Thymus (tissue), 11 donors: ENCODE results near the gene AP2A1. TPM values are rescaled to one million over a fixed set of nuclear protein-coding genes. Genes with fewer than 3 reads are reported as not detected.
"Not testable (repeated sequence)": the region's sequence is repeated elsewhere in the genome, so short reads cannot be mapped to it uniquely, and the experiment has no call there.

Experiments
- DNase-seq, 9 donors: peaks; one replicate each; pipeline ENCODE4 v3.0.0-alpha.2; 2013; ENCODE audit warnings: low spot score in 9 of 9, low read depth in 6 of 9, missing footprints in 1 of 9
- H3K27ac ChIP-seq, 2 donors: one replicate each; pipeline ENCODE4 v1.5.1; 2013; ENCODE audit warnings: control low read depth in 1 of 2, low read depth in 1 of 2, low read length in 1 of 2, mild to moderate bottlenecking in 1 of 2, moderate library complexity in 1 of 2
- H3K27me3 ChIP-seq, 2 donors: one replicate each; pipeline ENCODE4 v1.5.1; 2013; ENCODE audit warnings: low read length in 1 of 2; ENCODE audit not compliant: control insufficient read depth in 2 of 2, insufficient read depth in 1 of 2
- H3K36me3 ChIP-seq, 2 donors: one replicate each; pipeline ENCODE4 v1.5.1; 2013; ENCODE audit warnings: low read length in 1 of 2, mild to moderate bottlenecking in 1 of 2, moderate library complexity in 1 of 2; ENCODE audit not compliant: control insufficient read depth in 2 of 2, insufficient read depth in 2 of 2
- H3K4me1 ChIP-seq, 2 donors: one replicate each; pipeline ENCODE4 v1.5.1; 2013; ENCODE audit warnings: low read length in 2 of 2; ENCODE audit not compliant: control insufficient read depth in 2 of 2, insufficient read depth in 2 of 2
- H3K4me3 ChIP-seq, 2 donors: one replicate each; pipeline ENCODE4 v1.5.1; 2013; ENCODE audit warnings: low read length in 2 of 2, control low read depth in 1 of 2, mild to moderate bottlenecking in 1 of 2
- H3K9me3 ChIP-seq, 2 donors: one replicate each; pipeline ENCODE4 v1.5.1; 2013; ENCODE audit warnings: low read length in 1 of 2, mild to moderate bottlenecking in 1 of 2; ENCODE audit not compliant: control insufficient read depth in 2 of 2, insufficient read depth in 1 of 2
- WGBS: extraction: QIAGEN DNeasy Blood & Tissue Kit; methylation state at CpG from one replicate; pipeline ENCODE4 v1.1.7; 2013; 5-methylcytosine and 5-hydroxymethylcytosine counted together
- polyA plus RNA-seq: library from polyadenylated mRNA; stranded (reverse); fragments of 200-250 nt; gene quantifications from one replicate; pipeline ENCODE4 v1.2.3, GENCODE V29; 2013
- total RNA-seq: library from RNA; stranded (reverse); fragments of 120-200 nt; gene quantifications from one replicate; pipeline ENCODE4 v1.2.4, GENCODE V29; 2013
- donor health status: healthy.

The AP2A1 gene
- total and polyA plus RNA-seq, 2 donors = 16.5 to 26.5 TPM

DNA sequence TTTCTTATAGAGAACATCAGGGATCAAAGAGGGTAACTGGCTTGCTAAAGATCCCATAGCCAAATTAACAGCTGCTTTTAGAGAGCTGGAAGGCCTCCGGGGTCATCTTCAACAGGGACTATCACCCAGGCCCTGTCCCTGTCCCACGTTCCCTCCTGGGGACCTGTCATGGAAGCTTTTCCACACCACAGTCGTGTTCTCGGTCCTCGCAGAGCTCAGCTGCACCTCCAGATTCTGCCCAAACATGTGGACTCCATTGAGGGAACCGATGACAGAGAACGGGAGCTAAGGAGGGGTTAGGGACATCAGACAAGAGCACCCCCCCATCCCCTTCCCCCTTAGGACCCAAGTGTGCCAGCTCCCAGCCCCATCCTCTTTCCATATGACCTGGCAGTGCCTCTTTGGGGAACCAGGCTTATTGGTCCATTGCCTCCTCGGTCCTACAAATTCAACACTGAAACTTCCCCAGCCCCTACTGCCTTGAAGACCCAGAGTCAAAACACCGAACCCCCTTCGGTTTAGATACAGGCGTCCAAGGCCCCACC, 45.7 kb downstream of the AP2A1 start:
- H3K9me3 ChIP-seq = no peaks in the 10 kb centered on the region
- DNase-seq = no peak
- peaks cover 10 to 45% of the 10 kb centered on the region in 2 donors for H3K4me1 ChIP-seq
- H3K4me3 ChIP-seq = peak overlapping the region; percentile 77 to 88
- peaks cover 3 to 4% of the 10 kb centered on the region in 2 donors for H3K36me3 ChIP-seq
- H3K27me3 ChIP-seq = peaks cover 0 to 8% of the 10 kb centered on the region in 2 donors
- WGBS = 54% methylated on average over 11 of the region's 11 CpGs
- H3K27ac ChIP-seq = peak overlapping the region; percentile 86 to 96

DNA sequence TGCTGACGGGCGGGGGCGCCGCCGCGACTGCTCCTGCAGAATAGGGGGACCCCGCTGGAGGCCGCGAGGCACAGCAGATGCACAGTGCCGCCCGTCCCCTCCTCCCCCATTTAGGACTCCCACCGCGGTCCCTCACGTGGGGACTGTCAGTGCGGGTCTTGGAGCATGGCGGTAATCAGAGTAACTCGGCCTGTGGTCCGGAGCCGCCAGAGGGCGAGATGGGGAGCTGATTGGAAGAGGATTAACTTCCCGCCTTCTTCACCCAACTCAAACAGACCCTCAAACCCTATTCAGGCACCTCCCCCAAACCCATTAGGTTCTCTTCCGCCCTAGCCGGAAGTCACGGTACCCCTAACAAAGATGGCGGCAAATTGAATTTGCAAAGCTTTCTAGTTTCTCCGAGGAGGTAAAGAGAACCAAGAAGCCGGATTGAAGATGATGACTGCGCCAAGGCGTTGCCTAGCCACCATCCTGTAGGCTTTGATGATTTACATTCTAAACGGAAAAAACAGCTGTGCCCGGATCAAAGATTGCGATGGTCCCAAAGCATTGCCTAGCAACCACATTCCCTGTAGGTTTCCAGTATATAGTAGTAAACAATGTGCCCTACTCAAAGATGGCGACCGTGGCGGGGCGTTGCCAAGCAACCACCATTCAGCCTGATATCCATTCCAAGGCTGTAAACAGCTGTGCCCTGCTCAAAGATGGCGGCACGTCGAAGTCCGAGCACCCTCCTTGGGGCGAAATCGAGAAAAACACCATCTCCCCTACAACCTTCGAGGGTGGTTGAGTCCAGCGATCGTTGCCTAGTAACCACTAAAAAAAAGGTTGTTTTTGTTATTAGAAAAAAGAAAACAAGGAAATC, 46.4 kb downstream of the AP2A1 start, which contains the start of gene FUZ:
Gene FUZ (minus strand): TSS at position 296 of the 865 bp plus-strand sequence. CDS start 186 bp downstream, at position 110.
- under 1% methylated on average over 45 of the region's 45 CpGs for WGBS
- peak; percentile 90 to 98 (median 95) for DNase-seq
- Histone ChIP-seq H3K27ac (peak within 1 kb of the TSS; percentile 86 to 96), H3K4me1 (peaks cover 10 to 40% of the 10 kb centered on the region in 2 donors), H3K9me3 (no peaks in the 10 kb centered on the region), H3K36me3 (peaks cover 0 to under 1% of the 10 kb centered on the region in 2 donors), H3K4me3 (peak within 1 kb of the TSS; percentile 77 to 88), H3K27me3 (peaks cover 0 to 8% of the 10 kb centered on the region in 2 donors)

GRCh38 chr19:49814010-49814409, 47.2 kb downstream of the AP2A1 start:
- 97% methylated on average over 1 of the region's 1 CpG for WGBS
- Histone ChIP-seq H3K27ac (peak overlapping the region in 1 of 2 donors; percentile 96), H3K4me1 (peaks cover 14 to 37% of the 10 kb centered on the region in 2 donors)

DNA sequence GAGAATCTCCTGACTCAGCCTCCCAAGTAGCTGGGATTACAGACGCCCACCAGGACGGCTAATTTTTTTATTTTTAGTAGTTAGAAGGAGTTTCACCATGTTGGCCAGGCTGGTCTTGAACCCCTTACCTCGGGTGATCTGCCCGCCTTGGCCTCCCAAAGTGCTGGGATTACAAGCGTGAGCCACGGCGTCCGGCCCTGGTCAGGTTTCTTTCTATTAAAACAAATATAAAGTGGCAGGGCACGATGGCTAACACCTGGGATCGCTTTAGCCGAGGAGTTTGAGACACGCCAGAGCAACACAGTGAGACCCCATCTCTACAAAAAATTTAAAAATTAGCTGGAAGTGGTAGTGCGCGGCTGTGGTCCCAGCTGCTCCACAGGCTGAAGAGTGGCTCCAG, 49.8 kb downstream of the AP2A1 start:
- Histone ChIP-seq H3K36me3 (peaks cover 4 to 10% of the 10 kb centered on the region in 2 donors), H3K9me3 (no peaks in the 10 kb centered on the region), H3K4me1 (peaks cover 20 to 34% of the 10 kb centered on the region in 2 donors), H3K27ac (peak overlapping the region; percentile 58 to 94), H3K27me3 (no peaks in the 10 kb centered on the region), H3K4me3 (no peak overlapping the region)
- DNase-seq = no peak
- 94% methylated on average over 14 of the region's 14 CpGs for WGBS

More at GRCh38 chr19:49814010-49814409, 47.2 kb downstream of the AP2A1 start:
- DNase-seq = no peak
- no peak overlapping the region for H3K4me3 ChIP-seq
- no peaks in the 10 kb centered on the region for H3K36me3 ChIP-seq
- H3K9me3 ChIP-seq = no peaks in the 10 kb centered on the region
- peaks cover 0 to 5% of the 10 kb centered on the region in 2 donors for H3K27me3 ChIP-seq

DNA sequence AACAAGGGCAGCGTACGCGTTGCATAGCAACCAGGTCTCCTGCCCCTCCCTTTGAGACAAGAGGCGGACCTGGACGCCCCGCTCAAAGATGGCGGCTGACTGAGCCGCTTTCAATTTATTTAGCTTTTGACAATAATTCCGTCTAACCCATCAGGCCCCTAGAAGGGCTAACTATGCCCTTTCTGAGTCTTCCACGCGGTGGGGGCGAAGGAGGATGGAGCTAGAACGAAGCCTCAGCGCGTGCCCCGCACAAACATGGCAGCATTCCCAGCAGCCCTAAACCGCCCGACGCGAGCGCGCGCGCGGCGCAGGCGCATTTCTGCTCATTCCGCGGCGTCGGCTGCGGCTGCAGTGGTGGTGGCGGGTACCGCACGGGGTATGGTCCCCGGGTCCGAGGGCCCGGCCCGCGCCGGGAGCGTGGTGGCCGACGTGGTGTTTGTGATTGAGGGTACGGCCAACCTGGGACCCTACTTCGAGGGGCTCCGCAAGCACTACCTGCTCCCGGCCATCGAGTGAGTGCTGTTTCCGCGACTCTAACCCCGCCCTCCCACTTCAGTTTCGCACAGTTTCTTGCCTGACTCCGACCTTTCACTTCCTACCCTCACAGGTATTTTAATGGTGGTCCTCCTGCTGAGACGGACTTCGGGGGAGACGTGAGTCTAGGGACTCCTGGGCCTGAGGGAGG, 51.3 kb downstream of the AP2A1 start, which contains the start of gene MED25:
Gene MED25 (plus strand): TSS at position 326 of the 685 bp plus-strand sequence. CDS start 53 bp downstream, at position 379.
- Histone ChIP-seq H3K36me3 (peaks cover 5 to 15% of the 10 kb centered on the region in 2 donors), H3K4me1 (peaks cover 16 to 26% of the 10 kb centered on the region in 2 donors), H3K27ac (peak within 1 kb of the TSS; percentile 94 to 97), H3K27me3 (no peaks in the 10 kb centered on the region), H3K9me3 (no peaks in the 10 kb centered on the region), H3K4me3 (peak within 1 kb of the TSS; percentile 87 to 92)
- peak; percentile 80 to 95 (median 88) for DNase-seq
- under 1% methylated on average over 57 of the region's 57 CpGs for WGBS

DNA sequence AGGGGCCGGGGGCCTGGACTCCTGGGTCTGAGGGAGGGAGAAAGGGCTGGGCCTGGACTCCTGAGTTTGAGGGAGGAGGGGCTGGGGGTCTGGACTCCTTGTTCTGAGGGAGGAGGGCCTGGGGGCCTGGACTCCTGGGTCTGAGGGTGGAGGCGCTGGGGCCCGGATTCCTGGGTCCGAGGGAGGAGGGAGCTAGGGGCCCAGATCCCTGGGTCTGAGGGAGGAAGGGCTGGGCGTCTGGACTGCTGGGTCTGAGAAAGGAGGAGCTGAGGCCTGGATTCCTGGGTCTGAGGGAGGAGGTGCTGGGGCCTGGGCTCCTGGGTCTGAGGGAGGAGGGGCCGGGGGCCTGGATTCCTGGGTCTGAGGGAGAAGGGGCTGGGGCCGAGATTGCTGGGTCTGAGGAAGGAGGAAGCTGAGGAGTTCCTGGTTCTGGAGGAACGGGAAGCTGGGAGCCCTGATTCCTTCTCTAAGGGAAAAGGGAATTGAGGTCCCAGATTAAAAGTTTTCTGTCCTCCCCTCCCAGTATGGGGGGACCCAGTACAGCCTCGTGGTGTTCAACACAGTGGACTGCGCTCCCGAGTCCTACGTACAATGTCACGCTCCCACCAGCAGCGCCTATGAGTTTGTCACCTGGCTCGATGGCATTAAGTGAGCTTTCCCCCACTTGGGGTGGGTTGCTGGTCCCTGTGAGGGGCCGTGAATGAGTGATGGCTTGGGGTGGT, 52.0 kb downstream of the AP2A1 start:
- Histone ChIP-seq H3K27ac (peak overlapping the region; percentile 27 to 94), H3K4me3 (peak overlapping the region; percentile 87 to 92), H3K9me3 (no peaks in the 10 kb centered on the region), H3K27me3 (no peaks in the 10 kb centered on the region), H3K4me1 (peaks cover 16 to 26% of the 10 kb centered on the region in 2 donors), H3K36me3 (peaks cover 12 to 22% of the 10 kb centered on the region in 2 donors)
- no peak for DNase-seq
- 47% methylated on average over 16 of the region's 16 CpGs for WGBS

DNA sequence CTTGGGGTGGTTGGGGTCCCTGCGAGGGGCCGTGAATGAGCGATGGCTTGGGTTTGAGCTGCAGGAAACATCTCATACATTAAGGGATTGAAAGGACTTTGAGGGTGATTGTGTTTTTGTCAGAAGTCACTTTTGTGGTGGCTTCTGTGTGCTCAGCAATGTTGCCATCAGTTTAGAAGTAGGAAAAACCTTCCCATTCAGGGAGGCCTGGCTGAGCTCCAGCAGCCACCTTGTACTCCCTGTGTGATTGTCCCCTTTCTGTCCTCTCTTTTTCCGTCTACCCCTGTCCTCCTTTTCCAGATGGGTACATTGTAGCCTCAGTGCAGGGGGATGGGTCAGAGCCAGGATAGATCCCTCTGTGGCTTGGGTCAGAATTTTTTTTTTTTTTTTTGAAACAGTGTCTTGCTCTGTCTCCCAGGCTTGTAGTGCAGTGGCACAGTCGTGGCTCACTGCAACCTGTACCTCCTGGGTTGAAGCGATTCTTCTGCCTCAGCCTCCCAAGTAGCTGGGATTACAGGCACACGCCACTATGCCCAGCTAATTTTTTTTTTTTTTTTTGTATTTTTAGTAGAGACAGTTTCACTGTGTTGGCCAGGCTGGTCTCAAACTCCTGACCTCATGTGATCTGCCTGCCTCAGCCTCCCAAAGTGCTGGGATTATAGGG, 52.8 kb downstream of the AP2A1 start:
- 95% methylated on average over 7 of the region's 7 CpGs for whole genome bisulfite sequencing
- not testable (repeated sequence) for H3K9me3 ChIP-seq, H3K27ac ChIP-seq, H3K27me3 ChIP-seq, DNase-seq
- H3K4me1 ChIP-seq = peaks cover 16 to 26% of the 10 kb centered on the region in 2 donors
- H3K36me3 ChIP-seq = peaks cover 15 to 26% of the 10 kb centered on the region in 2 donors
- H3K4me3 ChIP-seq = peak overlapping the region in 1 of 2 donors; percentile 92

- 99% methylated on average over 10 of the region's 10 CpGs for WGBS
- H3K27me3 ChIP-seq = no peaks in the 10 kb centered on the region
- no peak overlapping the region for H3K4me3 ChIP-seq
- peaks cover 17 to 29% of the 10 kb centered on the region in 2 donors for H3K36me3 ChIP-seq
- DNase-seq = no peak
- no peaks in the 10 kb centered on the region for H3K9me3 ChIP-seq
- H3K27ac ChIP-seq = no peak overlapping the region
- peaks cover 16 to 26% of the 10 kb centered on the region in 2 donors for H3K4me1 ChIP-seq
Observed at GRCh38 chr19:49820125-49820524, 53.3 kb downstream of the AP2A1 start.
